HepG2 (cell line): Measurements from ENCODE around the gene AP3B1. TPM values are rescaled to one million over a fixed set of nuclear protein-coding genes. Genes with fewer than 3 reads are reported as not detected.

ENCODE experiments used
- FIP1L1 ChIP-seq: fragments of 200-400 bp; formaldehyde crosslinking; IDR thresholded peaks from 2 replicates; pipeline ENCODE4 v1.6.1; 2018; ENCODE audit warnings: low read depth, mild to moderate bottlenecking, low read length, moderate library complexity, borderline replicate concordance; ENCODE audit not compliant: insufficient read depth
- FOXP4 ChIP-seq: sonication (generic); formaldehyde crosslinking; IDR thresholded peaks from 2 replicates; pipeline ENCODE4 v1.4.0; 2020; ENCODE audit warnings: missing genetic modification reagents
- MIER2 ChIP-seq: IDR thresholded peaks from 2 replicates; pipeline ENCODE4 v1.6.1; 2016; ENCODE audit warnings: missing biosample characterization, missing genetic modification reagents
- PAWR ChIP-seq: sonication (generic); formaldehyde crosslinking; IDR thresholded peaks from 2 replicates; pipeline ENCODE4 v1.4.0; 2020; ENCODE audit warnings: missing genetic modification reagents, mild to moderate bottlenecking, borderline replicate concordance
- PAXIP1 ChIP-seq: sonication (generic); formaldehyde crosslinking; conservative IDR thresholded peaks from 2 replicates; pipeline ENCODE4 v1.4.0; 2020; ENCODE audit warnings: mild to moderate bottlenecking, missing genetic modification reagents, moderate library complexity
- PBX2 ChIP-seq: IDR thresholded peaks from 2 replicates; pipeline ENCODE4 v1.6.1; 2016; ENCODE audit warnings: control low read depth
- RXRA ChIP-seq: sonication (generic); formaldehyde crosslinking; IDR thresholded peaks from 2 replicates; pipeline ENCODE4 v1.5.1; 2020; ENCODE audit warnings: missing genetic modification reagents
- SNAPC4 ChIP-seq: sonication (generic); formaldehyde crosslinking; IDR thresholded peaks from 2 replicates; pipeline ENCODE4 v1.4.0; 2020; ENCODE audit warnings: mild to moderate bottlenecking, missing genetic modification reagents
- TARDBP ChIP-seq: sonication (generic); formaldehyde crosslinking; IDR thresholded peaks from 2 replicates; pipeline ENCODE4 v1.8.0; 2022; ENCODE audit warnings: mild to moderate bottlenecking, missing genetic modification reagents
- ZBTB37 ChIP-seq: sonication (generic); formaldehyde crosslinking; IDR thresholded peaks from 2 replicates; pipeline ENCODE4 v1.4.0; 2020; ENCODE audit warnings: mild to moderate bottlenecking, missing genetic modification reagents
- ZEB1 ChIP-seq: IDR thresholded peaks from 2 replicates; pipeline ENCODE4 v1.6.1; 2012; ENCODE audit warnings: mild to moderate bottlenecking, low read depth, inconsistent platforms; ENCODE audit not compliant: insufficient replicate concordance
- ZNF317 ChIP-seq: sonication (generic); formaldehyde crosslinking; IDR thresholded peaks from 2 replicates; pipeline ENCODE4 v1.5.0; 2020; ENCODE audit warnings: mild to moderate bottlenecking, missing genetic modification reagents
- ZNF484 ChIP-seq: sonication (generic); formaldehyde crosslinking; IDR thresholded peaks from 2 replicates; pipeline ENCODE4 v1.5.1; 2020; ENCODE audit warnings: mild to moderate bottlenecking, low read depth, missing genetic modification reagents, borderline replicate concordance
- ZNF616 ChIP-seq: sonication (generic); formaldehyde crosslinking; IDR thresholded peaks from 2 replicates; pipeline ENCODE4 v1.5.0; 2020; ENCODE audit warnings: low read depth, mild to moderate bottlenecking, missing genetic modification reagents
- polyA plus RNA-seq, 8 experiments: library from polyadenylated mRNA; depleted of rRNA in 3 of 8; stranded (reverse) in 7 of 8; unstranded in 1 of 8; fragments of >200 nt; fragmentation: Illumina TruSeq in 4 of 8; extraction: Trizol in 4 of 8; gene quantifications; 2 replicates each; pipeline versions ENCODE4 v1.2.1 to v1.2.3, GENCODE V29; 2011 to 2016; ENCODE audit warnings: low read depth in 4 of 8, missing spikeins in 1 of 8, mixed read lengths in 1 of 8; ENCODE audit not compliant: insufficient read depth in 1 of 8
- total RNA-seq, 5 experiments: library from RNA; depleted of rRNA; stranded (reverse); fragments of >200 nt; fragmentation: Illumina TruSeq; extraction: Trizol; gene quantifications; 2 replicates each; pipeline ENCODE4 v1.2.3, GENCODE V29; 2016; ENCODE audit warnings: low read depth in 1 of 5

Gene AP3B1
- total and polyA plus RNA-seq, 2 of the 13 experiments (the other 11 are each of a cell fraction or from before 2014, with no cell fraction given): 37.7 to 51.2 TPM

GRCh38 chr5:78295035-78295961 lies 800 bp upstream of the AP3B1 start (continued):
- TF ChIP-seq ZBTB37 (CRISPR knock-in tag) (no peak), FIP1L1 (no peak), ZEB1 (peak; percentile 99), PBX2 (CRISPR knock-in tag) (no peak), FOXP4 (CRISPR knock-in tag) (no peak), PAXIP1 (CRISPR knock-in tag) (no peak), SNAPC4 (no peak), MIER2 (CRISPR knock-in tag) (0 out of 2 replicates have a peak, but pooled peaks have one; percentile 6), RXRA (CRISPR knock-in tag) (no peak), ZNF484 (CRISPR knock-in tag) (no peak), PAWR (CRISPR knock-in tag) (no peak), ZNF616 (CRISPR knock-in tag) (no peak), ZNF317 (CRISPR knock-in tag) (no peak), TARDBP (CRISPR knock-in tag) (0 out of 2 replicates have a peak, but pooled peaks have one; percentile 43)
